ENCODE measurements around the gene SP100.
"Not testable (repeated sequence)": the region's sequence is repeated elsewhere in the genome, so short reads cannot be mapped to it uniquely, and the experiment has no call there.

SP100 gene

DNA sequence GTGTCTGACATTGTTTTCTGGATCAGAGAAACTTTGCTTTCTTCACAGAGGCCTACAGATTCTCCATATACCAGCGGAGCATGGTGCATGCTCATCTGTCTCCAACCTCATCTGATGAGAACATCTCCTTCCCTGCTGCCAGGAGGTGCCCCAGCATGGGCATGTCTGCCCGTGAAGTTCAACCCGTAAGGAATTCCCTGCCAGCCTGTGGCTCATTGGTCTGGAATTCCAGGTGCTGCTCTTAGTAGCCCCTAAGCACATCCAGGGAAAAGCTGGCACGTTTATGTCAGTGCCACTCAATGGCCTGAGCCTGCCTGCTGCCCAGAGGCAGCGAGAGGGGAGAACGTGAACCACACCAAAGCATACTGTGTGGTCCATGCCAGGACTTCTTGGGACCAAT lies 1.7 kb upstream of the SP100 start:
- no peak for DNase-seq
- in situ Hi-C loops (cut with HindIII; ENCODE audit: low pct_ligation_motif_present, low pct_unique_long_range_greater_than_20kb, low sequenced_read_pairs): no loop called here

DNA sequence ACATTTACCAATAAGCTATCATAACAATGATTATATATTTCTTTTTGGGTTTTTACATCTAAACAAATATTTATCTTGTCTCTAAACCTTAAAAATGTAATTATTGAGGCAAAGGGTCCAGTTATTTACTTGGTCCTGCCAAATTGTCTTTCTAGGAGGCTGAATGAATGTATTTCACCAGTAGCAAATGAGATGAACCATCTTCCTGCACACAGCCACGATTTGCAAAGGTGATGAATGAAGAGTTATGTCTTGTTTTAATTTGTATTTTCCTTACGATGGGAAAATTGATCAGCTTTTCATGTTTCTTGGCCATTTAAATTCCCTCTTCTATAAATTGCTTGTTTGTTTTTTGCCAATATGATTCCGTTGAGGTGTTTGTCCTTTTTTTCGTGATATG lies 1.4 kb downstream of the SP100 start:
- in situ Hi-C loops (cut with HindIII; ENCODE audit: low pct_ligation_motif_present, low pct_unique_long_range_greater_than_20kb, low sequenced_read_pairs): no loop called here
- no peak for DNase-seq

DNA sequence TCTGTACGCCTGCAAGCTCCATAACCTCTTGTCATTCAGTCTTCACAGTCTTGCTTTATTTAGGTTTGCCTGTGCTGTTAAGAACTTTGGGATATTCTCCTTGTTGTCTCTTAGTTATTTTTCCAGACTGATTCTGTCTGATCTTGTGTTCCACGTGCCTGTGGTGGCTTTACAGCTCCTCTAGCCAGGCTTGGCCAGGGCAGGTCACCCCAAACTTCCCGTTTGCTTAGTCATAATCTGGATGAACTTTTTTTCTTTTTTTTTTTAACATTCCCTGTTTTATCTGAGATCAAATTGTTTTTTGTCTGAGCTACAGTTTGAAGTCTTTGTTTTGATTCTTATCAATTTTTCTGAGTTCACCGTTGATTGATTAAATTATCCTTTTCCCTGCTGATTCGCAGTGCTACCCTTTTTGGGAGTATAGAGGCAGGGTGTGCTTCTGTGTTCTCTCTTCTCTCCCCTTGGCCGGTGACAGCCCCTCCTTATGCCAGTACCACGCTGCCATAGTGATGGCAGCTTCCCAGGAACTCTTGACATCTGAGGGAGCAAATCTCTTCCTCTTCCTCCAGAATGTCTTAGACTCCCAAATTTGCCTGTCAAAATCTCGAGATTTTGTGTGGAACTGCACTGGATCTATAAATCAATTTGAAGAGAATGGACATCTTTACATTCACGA lies 2.5 kb downstream of the SP100 start:
- peak; percentile 45 for DNase-seq
- in situ Hi-C loops (cut with HindIII; ENCODE audit: low pct_ligation_motif_present, low pct_unique_long_range_greater_than_20kb, low sequenced_read_pairs): no loop called here

DNA sequence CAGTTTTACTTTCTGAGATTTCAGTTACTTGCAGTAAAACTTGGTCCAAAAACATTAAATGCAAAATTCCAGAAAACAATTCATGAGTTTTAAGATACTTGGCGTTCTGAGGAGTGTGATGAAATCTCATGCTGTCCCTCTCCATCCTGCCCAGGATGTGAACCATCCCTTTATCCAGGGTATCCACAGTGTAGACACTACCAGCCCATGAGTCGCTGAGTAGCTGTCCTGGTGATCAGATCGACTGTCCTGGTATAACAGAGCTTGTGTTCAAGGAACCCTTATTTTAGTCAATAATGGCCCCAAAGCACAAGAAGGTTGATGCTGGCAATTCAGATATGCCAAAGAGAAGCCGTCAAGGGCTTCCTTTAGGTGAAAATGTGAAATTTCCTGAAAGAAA lies 3.2 kb downstream of the SP100 start:
- DNase-seq: no peak
- in situ Hi-C loops (cut with HindIII; ENCODE audit: low pct_ligation_motif_present, low pct_unique_long_range_greater_than_20kb, low sequenced_read_pairs): no loop called here

DNA sequence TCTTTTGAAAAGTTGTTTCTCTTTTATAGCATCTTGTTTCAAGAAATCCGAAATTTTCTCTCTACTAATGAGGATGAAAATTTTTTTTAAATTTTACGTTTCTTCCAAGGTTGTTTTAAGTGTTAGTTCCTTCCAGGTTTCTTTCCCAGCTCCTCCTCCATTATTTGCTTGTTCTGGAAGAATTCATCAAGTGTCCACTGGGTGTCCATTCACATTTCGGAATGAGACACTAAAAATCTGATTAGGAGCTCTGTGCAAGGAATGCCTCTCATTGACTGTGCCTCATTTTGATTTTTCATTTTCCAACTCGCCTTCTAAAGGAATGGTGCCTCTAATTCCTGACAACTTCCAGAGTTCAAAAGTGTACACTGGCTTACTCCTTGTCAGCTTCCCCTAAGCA lies 6.1 kb downstream of the SP100 start:
- in situ Hi-C loops (cut with HindIII; ENCODE audit: low pct_ligation_motif_present, low pct_unique_long_range_greater_than_20kb, low sequenced_read_pairs): no loop called here
- peak; percentile 27 for DNase-seq

DNA sequence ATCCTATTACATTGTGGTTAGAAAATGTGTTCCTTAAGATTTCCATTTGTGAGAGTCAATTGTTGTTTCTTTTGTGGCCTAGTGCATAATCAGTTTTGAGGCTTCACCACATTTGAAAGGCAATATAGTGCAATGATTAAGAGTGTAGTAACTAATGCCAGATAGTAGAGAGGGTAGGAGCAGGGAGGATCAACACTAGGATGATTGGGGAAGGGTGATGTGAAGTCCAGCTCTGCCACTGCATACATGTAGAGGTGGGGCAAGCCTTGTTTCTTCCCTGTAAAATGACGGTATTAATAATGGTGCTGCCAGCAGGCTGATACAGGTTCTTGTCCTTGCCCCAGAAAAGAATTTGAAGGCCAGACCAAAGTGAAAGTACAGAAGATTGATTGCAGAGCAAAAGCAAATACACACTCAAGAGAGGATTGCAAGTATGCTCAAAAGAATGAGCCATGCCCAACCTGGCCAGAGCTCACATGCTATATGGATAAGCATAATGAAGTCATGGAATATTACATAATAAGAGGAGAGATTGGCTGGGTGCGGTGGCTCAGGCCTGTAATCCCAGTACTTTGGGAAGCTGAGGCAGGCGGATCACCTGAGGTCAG lies 8.0 kb downstream of the SP100 start:
- DNase-seq: no peak
- in situ Hi-C loops (cut with HindIII; ENCODE audit: low pct_ligation_motif_present, low pct_unique_long_range_greater_than_20kb, low sequenced_read_pairs): no loop called here

DNA sequence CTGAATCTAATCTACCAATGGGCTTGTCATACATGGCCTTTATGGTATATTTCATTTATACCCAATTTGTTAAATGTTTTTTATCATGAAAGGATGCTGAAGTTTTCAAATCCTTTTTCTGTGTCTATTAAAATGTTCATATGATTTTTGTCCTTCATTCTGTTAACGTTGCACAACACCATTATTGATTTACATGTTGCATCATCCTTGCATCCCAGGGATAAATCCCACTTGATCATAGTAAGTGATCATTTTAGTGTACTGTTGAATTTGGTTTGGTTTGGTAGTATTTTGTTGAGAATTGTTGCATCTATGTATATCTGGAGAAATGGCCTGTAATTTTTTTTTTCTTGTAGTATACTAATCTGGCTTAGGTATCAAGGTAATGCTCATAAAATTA lies 9.4 kb downstream of the SP100 start:
- no peak for DNase-seq
- in situ Hi-C loops (cut with HindIII; ENCODE audit: low pct_ligation_motif_present, low pct_unique_long_range_greater_than_20kb, low sequenced_read_pairs): no loop called here

DNA sequence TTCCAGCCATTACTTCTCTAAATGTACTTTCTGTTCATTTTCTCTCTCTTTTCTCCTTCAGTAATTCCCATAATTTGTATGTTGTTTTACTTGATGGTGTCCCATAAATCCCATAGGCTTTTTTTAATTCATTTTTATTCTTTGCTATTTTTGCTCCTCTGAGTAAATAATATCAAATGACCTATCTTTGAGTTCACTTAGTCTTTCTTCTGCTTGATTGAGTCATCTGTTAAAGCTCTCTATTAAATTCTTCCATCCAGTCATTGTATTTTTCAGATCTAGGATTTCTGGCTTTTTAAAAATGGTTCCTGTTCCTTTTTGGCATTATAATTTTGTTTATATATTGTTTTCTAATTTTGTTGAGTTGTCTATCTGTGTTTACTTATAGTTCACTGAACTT lies 13.5 kb downstream of the SP100 start:
- in situ Hi-C loops (cut with HindIII; ENCODE audit: low pct_ligation_motif_present, low pct_unique_long_range_greater_than_20kb, low sequenced_read_pairs): no loop called here
- DNase-seq: no peak

DNA sequence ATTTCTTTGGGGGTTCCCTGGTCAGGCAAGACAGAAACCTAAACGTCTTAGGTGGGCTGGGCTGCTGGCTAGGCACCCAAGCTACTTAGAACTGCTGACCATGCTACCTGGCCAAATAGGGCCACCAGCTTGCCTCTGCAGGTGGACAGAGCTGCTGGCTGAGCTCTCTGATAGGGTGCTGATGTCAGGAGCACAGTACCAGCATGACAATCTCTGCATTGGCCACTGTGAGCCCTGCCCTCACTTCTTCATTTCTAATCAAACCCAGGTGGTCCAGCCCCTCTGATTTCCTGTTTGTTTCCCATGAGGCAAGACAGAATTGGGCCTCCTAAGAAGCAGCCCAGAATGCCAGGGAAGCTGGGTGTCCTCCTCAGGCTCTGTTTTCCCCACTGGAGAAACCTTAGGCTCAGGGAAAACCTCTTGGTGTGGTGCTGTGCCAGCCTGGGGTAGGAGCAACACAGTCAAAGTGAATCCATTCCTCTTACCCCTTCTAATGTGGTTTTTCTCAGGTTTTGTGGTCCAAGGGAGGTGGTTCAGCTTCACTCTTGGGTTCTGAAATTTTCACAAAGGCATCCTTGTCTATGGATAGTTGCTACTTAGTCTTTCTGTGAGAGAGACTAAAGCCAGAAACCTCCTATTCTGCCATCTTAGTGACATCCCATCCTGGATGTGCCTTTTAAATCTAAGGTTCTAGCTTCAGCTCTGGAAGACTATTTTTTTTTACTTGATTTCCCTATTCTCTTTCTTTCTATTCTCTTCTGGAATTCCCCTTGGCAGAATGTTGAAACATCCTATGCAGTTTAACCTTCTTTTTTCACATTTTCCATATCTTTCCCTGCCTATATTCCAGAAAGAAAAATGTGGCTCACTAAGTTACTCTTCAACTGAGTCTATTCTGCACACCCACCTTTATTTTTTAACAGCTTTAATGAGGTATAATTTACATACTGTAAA lies 15.2 kb downstream of the SP100 start:
- no peak for DNase-seq
- in situ Hi-C loops (cut with HindIII; ENCODE audit: low pct_ligation_motif_present, low pct_unique_long_range_greater_than_20kb, low sequenced_read_pairs): no loop called here

DNA sequence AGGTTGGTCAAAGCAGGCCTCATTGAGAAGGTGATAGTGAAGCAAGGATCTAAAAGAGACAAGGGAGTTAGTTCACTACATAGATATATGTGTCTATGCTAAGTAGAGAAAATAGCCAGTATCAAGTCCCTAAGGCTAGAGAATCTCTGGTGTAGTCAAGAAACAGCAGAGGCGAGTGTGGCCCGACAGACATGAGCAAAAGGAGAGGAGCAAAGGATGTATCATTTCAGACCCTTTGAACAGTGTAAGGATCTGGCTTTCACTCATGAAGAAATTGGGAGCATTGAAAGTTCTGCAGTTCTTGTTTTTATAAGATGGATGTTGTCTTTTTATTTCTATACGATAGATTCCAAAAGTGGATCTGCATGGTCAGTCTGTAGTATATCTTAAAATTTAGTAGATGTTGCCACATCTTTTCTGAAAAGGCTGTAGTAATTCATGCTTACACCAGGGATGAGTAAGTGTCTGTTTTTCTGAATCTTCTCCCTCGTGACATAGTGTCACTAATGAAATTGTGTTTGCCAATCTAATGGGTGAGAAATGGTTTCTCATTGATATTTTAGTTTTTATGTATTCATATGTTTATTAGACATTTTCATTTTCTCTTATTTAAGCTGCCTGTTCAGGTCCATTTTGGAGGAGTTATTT lies 18.8 kb downstream of the SP100 start:
- in situ Hi-C loops (cut with HindIII; ENCODE audit: low pct_ligation_motif_present, low pct_unique_long_range_greater_than_20kb, low sequenced_read_pairs): no loop called here
- DNase-seq: no peak

DNA sequence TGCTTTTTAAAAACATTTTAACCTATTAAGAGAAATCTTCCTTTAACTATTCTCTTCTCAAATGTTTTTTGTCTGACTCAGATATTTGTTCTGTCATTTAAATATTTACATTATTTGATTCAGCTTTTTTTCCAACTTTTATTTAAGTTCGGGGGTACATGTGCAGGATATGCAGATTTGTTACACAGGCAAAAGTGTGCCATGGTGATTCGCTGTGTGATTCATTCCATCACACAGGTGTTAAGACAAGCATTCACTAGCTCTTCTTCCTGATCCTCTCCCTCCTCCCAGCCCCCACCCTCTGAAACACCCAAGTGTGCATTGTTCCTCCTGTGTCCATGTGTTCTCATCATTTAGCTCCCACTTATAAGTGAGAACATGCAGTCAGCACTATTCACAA lies 19.4 kb downstream of the SP100 start:
- DNase-seq: no peak
- in situ Hi-C loops (cut with HindIII; ENCODE audit: low pct_ligation_motif_present, low pct_unique_long_range_greater_than_20kb, low sequenced_read_pairs): no loop called here

DNA sequence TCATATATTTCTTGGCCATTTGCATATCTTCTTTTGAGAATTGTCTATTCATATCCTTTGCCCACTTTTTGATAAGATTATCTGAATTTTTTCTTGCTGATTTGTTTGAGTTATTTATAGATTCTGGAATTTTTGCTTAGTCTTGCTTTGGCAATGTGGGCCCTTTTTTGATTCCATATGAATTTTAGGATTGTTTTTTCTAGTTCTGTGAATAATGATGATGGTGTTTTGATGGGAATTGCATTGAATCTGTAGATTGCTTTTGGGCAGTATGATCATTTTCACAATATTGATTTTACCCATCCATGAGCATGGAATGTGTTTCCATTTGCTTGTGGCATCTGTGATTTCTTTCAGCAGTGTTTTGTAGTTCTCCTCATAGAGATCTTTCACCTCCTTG lies 23.1 kb downstream of the SP100 start:
- in situ Hi-C loops (cut with HindIII; ENCODE audit: low pct_ligation_motif_present, low pct_unique_long_range_greater_than_20kb, low sequenced_read_pairs); DNase-seq: not testable (repeated sequence)

DNA sequence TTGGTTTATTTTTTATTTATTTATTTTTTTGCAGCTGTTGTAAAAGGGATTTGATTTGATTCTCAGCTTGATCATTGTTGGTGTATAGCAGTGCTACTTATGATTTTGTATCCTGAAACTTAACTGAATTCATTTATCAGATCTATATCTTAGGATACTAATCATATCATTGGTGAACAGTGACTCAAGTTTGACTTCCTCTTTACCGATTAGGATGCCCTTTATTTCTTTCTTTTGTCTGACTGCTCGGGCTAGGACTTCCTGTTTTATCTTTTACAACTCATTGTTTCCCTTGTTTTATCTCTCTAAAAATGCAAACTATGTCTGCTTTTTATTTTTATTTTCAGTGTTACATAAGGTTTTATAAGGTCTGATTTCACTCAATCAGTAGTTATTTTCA lies 23.6 kb downstream of the SP100 start:
- in situ Hi-C loops (cut with HindIII; ENCODE audit: low pct_ligation_motif_present, low pct_unique_long_range_greater_than_20kb, low sequenced_read_pairs): no loop called here
- DNase-seq: no peak

DNA sequence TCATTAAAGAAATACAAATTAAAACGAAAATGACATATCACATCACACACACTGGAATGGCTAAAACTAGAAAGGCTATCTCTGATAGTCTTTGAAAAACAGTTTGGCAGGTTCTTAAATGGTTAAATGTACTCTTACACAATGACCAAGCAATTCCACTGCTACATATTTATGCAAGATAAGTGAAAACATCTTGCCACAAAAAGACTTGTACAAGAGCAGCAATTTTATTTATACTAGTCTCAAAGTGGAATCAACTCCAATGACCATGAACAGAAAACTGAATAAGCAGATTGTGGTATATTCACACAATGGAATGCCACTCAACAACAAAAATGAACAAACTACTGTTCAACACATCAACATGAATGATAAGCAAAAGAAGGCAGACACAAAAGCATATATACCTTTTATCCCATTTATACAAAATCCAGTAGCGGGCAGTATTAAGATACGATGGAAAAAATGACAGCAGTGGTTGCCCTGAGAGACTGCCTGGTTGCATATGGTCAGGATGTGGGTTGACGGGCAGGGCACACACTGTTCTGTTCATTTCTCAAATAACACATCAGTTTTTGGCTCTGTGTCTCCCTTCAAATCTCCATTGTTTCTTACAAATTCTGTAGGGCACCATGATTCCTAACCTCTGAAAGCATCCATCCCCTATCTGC lies 25.4 kb downstream of the SP100 start:
- in situ Hi-C loops (cut with HindIII; ENCODE audit: low pct_ligation_motif_present, low pct_unique_long_range_greater_than_20kb, low sequenced_read_pairs): no loop called here
- no peak for DNase-seq

DNA sequence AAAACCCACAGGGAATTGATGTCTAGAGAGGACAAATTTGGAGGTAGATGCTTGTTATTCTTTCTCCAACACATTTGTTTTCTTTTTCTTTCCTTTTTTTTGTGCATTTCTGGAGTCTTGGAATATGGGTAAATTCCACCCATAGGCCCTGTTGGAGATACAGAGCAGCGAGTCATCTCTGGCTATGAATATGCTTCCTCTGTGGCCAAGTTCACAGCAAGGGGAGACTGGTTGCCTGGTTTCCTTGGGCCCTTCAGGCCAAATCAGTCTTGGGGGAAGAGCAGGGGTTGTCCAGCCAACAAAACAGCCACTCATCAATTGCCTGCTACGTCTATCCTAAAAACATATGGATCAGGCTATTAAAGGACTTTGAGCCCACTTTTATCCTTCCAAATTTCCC lies 27.5 kb downstream of the SP100 start:
- in situ Hi-C loops (cut with HindIII; ENCODE audit: low pct_ligation_motif_present, low pct_unique_long_range_greater_than_20kb, low sequenced_read_pairs): no loop called here
- DNase-seq: peak; percentile 12

DNA sequence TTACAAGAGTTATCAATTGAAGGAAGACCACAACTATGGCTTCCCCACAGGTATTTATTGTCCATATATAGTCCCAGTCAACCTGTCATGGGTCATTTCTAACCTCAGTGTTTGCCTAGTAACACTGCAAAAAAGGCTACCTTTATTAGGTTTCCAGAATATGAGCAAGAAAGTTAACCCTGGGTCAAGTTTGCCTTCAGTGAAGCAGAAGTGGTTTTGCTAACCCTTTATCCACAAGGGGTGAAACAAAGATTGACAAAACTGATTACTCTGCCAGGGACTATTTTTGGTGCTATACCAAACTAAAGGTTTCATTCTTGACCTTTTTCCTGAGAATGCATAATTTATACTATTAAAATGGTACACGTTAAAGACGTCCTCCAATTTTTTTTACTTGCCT lies 28.8 kb downstream of the SP100 start:
- in situ Hi-C loops (cut with HindIII; ENCODE audit: low pct_ligation_motif_present, low pct_unique_long_range_greater_than_20kb, low sequenced_read_pairs): no loop called here
- no peak for DNase-seq

DNA sequence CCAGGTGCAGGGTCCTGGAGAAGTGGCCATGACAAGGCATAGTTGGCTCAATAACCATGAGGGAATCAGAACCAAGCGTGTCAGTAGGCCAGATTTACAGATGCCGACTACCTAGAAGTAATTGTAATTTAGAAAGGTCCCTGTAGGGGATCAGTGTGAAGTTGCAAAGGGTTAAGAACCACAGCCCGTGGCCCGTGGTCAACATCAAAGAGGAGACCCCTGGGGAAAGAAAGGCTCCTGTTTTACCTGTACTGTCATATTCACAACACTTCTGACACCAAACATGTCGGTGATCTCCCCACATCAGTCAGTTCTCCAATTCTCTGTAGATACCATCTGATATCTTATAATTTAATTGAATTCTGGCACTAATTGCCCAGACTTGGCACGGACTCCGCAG lies 31.0 kb downstream of the SP100 start:
- in situ Hi-C loops (cut with HindIII; ENCODE audit: low pct_ligation_motif_present, low pct_unique_long_range_greater_than_20kb, low sequenced_read_pairs): no loop called here
- no peak for DNase-seq

Measured in ACHN (cell line).